Measurements from ENCODE around the gene QSER1.

Gene QSER1

GRCh38 chr11:32972781-32973180 is 80.2 kb downstream of the QSER1 start:
- Histone ChIP-seq H3K4me3 (no peak overlapping the region), H3K4me1 (no peaks in the 10 kb centered on the region), H3K9me3 (no peaks in the 10 kb centered on the region), H3K36me3 (peaks cover 39 to 60% (median 44%) of the 10 kb centered on the region in 3 donors), H3K27ac (no peak overlapping the region), H3K27me3 (no peaks in the 10 kb centered on the region)
- DNase-seq, result no peak
- TF ChIP-seq CTCF (IDR thresholded peaks at IDR 0.05), result no peak
- intact Hi-C loops (cut with DNase I; ENCODE audit: low total_unique reads), result no loop called here

GRCh38 chr11:32982626-32983025 is 90.0 kb downstream of the QSER1 start:
- no peak overlapping the region for H3K4me3 ChIP-seq
- no peaks in the 10 kb centered on the region for H3K4me1 ChIP-seq
- H3K36me3 ChIP-seq, result peaks cover 0 to 15% (median 13%) of the 10 kb centered on the region in 3 donors
- H3K9me3 ChIP-seq, result no peaks in the 10 kb centered on the region
- no peak for TF ChIP-seq CTCF (IDR thresholded peaks at IDR 0.05)
- DNase-seq, result no peak
- intact Hi-C loops (cut with DNase I; ENCODE audit: low total_unique reads), result no loop called here
- H3K27me3 ChIP-seq, result no peaks in the 10 kb centered on the region
- no peak overlapping the region for H3K27ac ChIP-seq

GRCh38 chr11:32983506-32983905 is 90.9 kb downstream of the QSER1 start:
- Histone ChIP-seq H3K27ac (no peak overlapping the region), H3K4me3 (no peak overlapping the region), H3K36me3 (peaks cover 0 to 6% (median 6%) of the 10 kb centered on the region in 3 donors), H3K4me1 (no peaks in the 10 kb centered on the region), H3K9me3 (no peaks in the 10 kb centered on the region), H3K27me3 (no peaks in the 10 kb centered on the region)
- no peak for DNase-seq
- no peak for TF ChIP-seq CTCF (IDR thresholded peaks at IDR 0.05)
- intact Hi-C loops (cut with DNase I; ENCODE audit: low total_unique reads), result no loop called here

GRCh38 chr11:32985600-32985999 is 93.0 kb downstream of the QSER1 start:
- intact Hi-C loops (cut with DNase I; ENCODE audit: low total_unique reads), result no loop called here
- H3K4me3 ChIP-seq, result no peak overlapping the region
- no peaks in the 10 kb centered on the region for H3K27me3 ChIP-seq
- no peaks in the 10 kb centered on the region for H3K36me3 ChIP-seq
- DNase-seq, result no peak
- no peak overlapping the region for H3K27ac ChIP-seq
- no peaks in the 10 kb centered on the region for H3K4me1 ChIP-seq
- no peaks in the 10 kb centered on the region for H3K9me3 ChIP-seq
- TF ChIP-seq CTCF (IDR thresholded peaks at IDR 0.05), result no peak

- H3K27ac ChIP-seq, result no peak overlapping the region
- no peak for DNase-seq
Measured at GRCh38 chr11:32987851-32988250, 95.2 kb downstream of the QSER1 start.

More at GRCh38 chr11:32987851-32988250, 95.2 kb downstream of the QSER1 start:
- intact Hi-C loops (cut with DNase I; ENCODE audit: low total_unique reads), result no loop called here
- no peak for TF ChIP-seq CTCF (IDR thresholded peaks at IDR 0.05)
- no peak overlapping the region for H3K4me3 ChIP-seq
- no peaks in the 10 kb centered on the region for H3K27me3 ChIP-seq
- H3K36me3 ChIP-seq, result no peaks in the 10 kb centered on the region
- no peaks in the 10 kb centered on the region for H3K4me1 ChIP-seq
- peaks cover 0 to 4% (median 0%) of the 10 kb centered on the region in 3 donors for H3K9me3 ChIP-seq

Measured in tibial artery (tissue), 4 donors.